Measurements from ENCODE around the gene GALK2.

GALK2 gene

DNA sequence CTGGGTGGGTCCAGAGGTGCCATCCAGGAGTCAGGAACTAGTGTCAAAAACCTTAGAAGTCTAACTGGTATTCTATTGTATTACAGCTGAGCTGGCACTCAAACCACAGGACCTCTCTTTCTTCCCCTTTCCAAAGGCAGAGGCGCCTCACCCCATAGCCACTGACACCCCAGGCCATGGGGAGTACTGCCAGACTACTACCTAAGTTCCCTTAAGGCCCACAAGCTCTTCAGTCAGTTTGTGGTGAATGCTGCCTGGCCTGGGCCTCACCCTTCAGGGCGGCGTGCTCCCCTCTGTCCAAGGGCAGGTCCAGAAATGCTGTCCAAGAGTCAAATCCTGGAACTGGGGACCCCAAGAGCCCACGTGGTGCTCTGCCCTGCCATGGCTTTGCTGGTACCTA is 209.9 kb downstream of the GALK2 start:
- no peak overlapping the region for H3K4me3 ChIP-seq (ENCODE audit: low read depth, low read length)
- no peak for DNase-seq (ENCODE audit: low read depth, low spot score)
- TF ChIP-seq, protein P1, sequence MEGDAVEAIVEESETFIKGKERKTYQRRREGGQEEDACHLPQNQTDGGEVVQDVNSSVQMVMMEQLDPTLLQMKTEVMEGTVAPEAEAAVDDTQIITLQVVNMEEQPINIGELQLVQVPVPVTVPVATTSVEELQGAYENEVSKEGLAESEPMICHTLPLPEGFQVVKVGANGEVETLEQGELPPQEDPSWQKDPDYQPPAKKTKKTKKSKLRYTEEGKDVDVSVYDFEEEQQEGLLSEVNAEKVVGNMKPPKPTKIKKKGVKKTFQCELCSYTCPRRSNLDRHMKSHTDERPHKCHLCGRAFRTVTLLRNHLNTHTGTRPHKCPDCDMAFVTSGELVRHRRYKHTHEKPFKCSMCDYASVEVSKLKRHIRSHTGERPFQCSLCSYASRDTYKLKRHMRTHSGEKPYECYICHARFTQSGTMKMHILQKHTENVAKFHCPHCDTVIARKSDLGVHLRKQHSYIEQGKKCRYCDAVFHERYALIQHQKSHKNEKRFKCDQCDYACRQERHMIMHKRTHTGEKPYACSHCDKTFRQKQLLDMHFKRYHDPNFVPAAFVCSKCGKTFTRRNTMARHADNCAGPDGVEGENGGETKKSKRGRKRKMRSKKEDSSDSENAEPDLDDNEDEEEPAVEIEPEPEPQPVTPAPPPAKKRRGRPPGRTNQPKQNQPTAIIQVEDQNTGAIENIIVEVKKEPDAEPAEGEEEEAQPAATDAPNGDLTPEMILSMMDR (IDR thresholded peaks at IDR 0.05; ENCODE audit: low read depth, low read length) = no peak
- in situ Hi-C loops (cut with HindIII; ENCODE audit: low sequenced_read_pairs) = no loop called here

DNA sequence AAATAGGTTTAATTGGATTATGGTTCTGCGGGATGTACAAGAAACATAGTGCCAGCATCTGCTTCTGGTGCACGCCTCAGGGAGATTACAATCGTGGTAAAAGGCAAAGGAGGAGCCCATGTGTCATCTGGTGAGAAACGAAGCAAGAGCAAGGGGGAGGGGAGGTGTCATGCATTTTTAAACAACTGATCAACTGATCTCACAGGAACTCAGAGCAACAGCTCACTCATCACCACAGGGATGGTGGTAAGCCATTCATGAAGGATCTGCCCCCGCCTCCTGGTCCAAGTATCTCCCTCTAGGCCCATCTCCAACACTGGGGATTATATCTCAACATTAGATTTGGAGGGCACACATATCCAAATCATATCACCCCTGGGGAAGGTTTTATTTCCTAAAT is 210.9 kb downstream of the GALK2 start:
- TF ChIP-seq, protein P1 (IDR thresholded peaks at IDR 0.05; ENCODE audit: low read depth, low read length) = no peak
- in situ Hi-C loops (cut with HindIII; ENCODE audit: low sequenced_read_pairs) = no loop called here

More for the DNA sequence above, 210.9 kb downstream of the GALK2 start:
- no peak overlapping the region for H3K4me3 ChIP-seq (ENCODE audit: low read depth, low read length)
- no peak for DNase-seq (ENCODE audit: low read depth, low spot score)

All from astrocyte of the spinal cord (primary cell).